Left ventricle myocardium superior (tissue), 1 donor: ENCODE results near the gene SYNRG. TPM values are rescaled to one million over a fixed set of nuclear protein-coding genes. Genes with fewer than 3 reads are reported as not detected.

Source experiments
- ATAC-seq: fragments of 200-7000 bp; cut with Tn5 transposase; one replicate; pipeline ENCODE4 v1.9.1; 2020; ENCODE audit warnings: mild to moderate bottlenecking, moderate library complexity
- DNase-seq: peaks from one replicate; pipeline ENCODE4 v3.0.0-alpha.2; 2020
- intact Hi-C: fragments of 100-400 bp; cut with micrococcal nuclease; formaldehyde crosslinking; loops from one replicate; pipeline ENCODE4 v1.11.0; 2022
- total RNA-seq: library from RNA; stranded (reverse); fragmentation: NEBNext Ultra II Directional; extraction: Animal tissue kit (Norgen Biotek cat#: 25700); gene quantifications from one replicate; pipeline ENCODE4 v1.2.1, GENCODE V29; 2021
- donor health status: DM: no; HTN: yes; CAD: no; lungs with severe emphysema.

SYNRG gene
- total RNA-seq, 1 donor from 2014 or later: 36.2 TPM

DNA sequence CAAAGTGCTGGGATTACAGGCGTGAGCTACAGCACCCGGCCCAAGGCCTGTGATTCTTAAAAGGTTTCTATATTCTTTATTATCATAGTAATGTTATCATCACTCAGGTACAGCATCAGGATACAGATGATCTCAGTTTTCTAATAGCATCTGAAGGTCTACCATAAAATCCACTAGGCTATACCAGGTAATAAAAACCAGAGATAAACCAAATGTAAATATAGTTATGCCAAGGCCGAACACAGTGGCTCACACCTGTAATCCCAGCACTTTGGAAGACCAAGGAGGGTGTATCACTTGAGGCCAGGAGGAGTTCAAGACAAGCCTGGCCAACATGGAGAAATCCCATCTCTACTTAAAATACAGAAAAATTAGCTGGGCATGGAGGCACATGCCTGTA, 53.8 kb downstream of the SYNRG start:
- no peak for ATAC-seq

GRCh38 chr17:37553401-37553966, 55.7 kb downstream of the SYNRG start:
- ATAC-seq (no peak), DNase-seq (no peak)
- intact Hi-C loops: no loop called here

More for the DNA sequence above, 53.8 kb downstream of the SYNRG start:
- intact Hi-C loops: no loop called here
- no peak for DNase-seq

- ATAC-seq: no peak
- intact Hi-C loops: no loop called here
- DNase-seq: no peak
Measured at GRCh38 chr17:37551788-37552187, 57.4 kb downstream of the SYNRG start.

DNA sequence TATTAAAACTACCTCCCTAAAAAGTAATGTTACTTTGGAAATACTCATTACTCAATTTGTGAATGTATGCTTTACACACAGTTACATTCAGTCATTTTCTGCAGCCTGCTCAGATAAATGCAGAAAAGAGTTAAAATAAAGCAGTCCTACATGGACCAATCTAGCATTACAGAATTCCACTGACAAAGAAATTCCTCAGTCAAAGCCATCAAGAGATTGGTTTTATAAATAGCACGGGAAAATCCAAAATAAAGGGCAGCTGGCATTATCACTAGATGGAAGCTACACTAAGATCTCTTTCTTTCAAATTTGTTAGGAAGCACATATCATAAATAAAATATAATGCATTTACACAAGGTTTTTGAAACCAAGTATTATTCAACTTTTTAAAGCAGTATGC, 61.2 kb downstream of the SYNRG start:
- DNase-seq: no peak
- ATAC-seq: peak; percentile 30
- intact Hi-C loops: no loop called here

DNA sequence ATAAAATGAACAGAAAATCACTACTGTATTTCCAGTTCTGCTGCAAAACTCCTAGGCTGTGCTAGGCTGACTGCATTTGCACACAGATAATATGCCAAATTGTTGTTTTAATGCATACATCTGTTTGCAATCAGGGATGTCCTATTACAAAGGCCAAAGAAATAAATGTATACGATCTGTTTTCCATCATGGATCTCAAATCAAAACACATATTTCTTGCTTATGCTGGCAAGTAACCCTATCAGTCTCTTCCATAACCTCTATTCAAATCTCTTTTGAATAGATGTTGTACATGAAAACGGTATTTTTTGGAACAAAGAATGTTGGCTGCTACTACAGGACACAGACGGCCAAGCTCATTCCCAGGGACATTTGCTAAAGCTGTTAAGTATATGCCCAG, 62.9 kb downstream of the SYNRG start:
- DNase-seq (no peak), ATAC-seq (no peak)
- intact Hi-C loops: no loop called here

GRCh38 chr17:37545486-37545885, 63.7 kb downstream of the SYNRG start:
- intact Hi-C loops: no loop called here

DNA sequence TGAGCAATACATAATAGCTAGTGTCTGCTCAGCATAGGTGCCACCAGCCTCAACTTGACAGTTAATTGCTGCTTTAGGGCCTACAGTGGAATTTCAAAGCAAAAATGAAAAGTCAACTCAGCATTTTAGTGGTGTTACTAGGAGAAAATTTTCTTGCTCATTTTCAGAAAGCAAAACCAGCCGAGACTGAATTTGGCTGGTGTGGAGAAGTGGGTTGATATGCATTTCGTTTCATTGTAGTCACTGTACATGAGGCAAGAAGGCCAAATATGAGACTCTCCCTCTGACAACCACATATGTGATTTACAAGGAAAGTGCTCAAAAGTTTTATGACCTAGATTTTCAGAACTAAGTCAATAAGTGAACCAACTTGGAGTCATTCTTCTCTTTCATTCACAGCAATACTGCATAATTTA, 65.6 kb downstream of the SYNRG start:
- DNase-seq: no peak
- no peak for ATAC-seq
- intact Hi-C loops: no loop called here

More at GRCh38 chr17:37545486-37545885, 63.7 kb downstream of the SYNRG start:
- ATAC-seq: no peak
- DNase-seq: no peak

GRCh38 chr17:37541880-37542660, 67.1 kb downstream of the SYNRG start:
- DNase-seq (no peak), ATAC-seq (no peak)
- intact Hi-C loops: no loop called here

DNA sequence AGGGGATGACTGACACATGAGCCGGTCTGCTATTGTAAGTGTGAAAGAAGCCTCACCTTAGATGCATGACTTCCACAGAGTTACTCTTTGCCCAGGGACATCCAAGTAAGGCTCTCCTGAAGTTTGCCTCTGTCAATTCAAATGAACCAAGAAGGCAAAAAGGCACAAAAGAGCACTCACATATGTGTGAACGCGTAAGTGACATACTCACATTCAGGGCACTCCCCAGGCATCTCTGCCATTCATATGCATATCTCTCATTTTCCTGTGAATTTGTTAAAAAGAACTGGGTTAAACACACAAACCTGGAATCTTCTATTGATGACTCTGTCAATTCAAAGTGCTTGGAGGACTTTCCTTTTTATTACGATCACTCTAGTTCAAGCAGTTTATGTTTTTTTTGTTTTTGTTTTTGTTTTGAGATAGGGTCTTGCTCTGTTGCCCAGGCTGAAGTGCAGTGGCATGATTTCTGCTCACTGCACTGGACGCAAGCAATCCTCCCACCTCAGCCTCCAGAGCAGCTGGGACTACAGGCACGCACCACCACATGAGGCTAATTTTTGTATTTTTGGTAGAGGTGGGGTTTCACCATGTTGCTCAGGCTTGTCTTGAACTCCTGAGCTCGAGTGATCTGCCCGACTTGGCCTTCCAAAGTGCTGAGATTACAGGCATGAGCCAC, 70.1 kb downstream of the SYNRG start:
- no peak for DNase-seq
- intact Hi-C loops: no loop called here
- no peak for ATAC-seq

- DNase-seq (no peak), ATAC-seq (no peak)
Measured at GRCh38 chr17:37535906-37536305, 73.3 kb downstream of the SYNRG start.

GRCh38 chr17:37532756-37533155, 76.5 kb downstream of the SYNRG start:
- intact Hi-C loops: no loop called here
- ATAC-seq (no peak), DNase-seq (no peak)

More at GRCh38 chr17:37535906-37536305, 73.3 kb downstream of the SYNRG start:
- intact Hi-C loops: no loop called here

GRCh38 chr17:37530420-37530819, 78.8 kb downstream of the SYNRG start:
- intact Hi-C loops: no loop called here

DNA sequence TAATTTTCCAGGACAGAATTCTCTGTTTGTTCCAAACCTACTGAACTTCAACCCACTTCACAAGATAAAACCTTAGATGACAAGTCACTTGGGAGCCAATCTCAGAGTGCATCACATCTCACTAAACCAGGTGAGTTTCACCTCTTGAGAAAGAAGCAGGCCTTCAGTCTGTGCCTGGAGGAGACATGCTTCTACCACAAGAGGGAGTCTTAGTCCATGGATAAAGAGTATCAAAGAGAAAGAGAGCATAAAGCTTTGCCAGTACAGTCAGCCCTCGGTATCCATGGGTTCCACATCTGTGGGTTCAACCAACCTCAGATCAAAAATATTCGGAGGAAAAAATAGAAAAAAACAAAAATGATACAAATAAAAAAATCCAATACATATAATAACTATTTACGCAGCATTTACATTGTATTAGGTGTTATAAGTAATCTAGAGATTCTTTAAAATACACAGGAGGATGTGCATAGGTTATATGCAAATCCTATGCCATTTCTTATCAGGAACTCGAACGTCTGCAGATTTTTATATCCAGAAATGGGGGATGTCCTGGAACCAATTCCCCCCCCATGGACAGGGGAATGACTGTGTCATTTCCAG, 81.9 kb downstream of the SYNRG start:
- DNase-seq (no peak), ATAC-seq (peak; percentile 68)
- intact Hi-C loops: no loop called here

More at GRCh38 chr17:37530420-37530819, 78.8 kb downstream of the SYNRG start:
- DNase-seq (no peak), ATAC-seq (no peak)

GRCh38 chr17:37523715-37524219, 85.5 kb downstream of the SYNRG start:
- ATAC-seq: no peak
- intact Hi-C loops: no loop called here
- no peak for DNase-seq

GRCh38 chr17:37521821-37522220, 87.4 kb downstream of the SYNRG start:
- no peak for DNase-seq
- intact Hi-C loops: no loop called here
- peak; percentile 70 for ATAC-seq

DNA sequence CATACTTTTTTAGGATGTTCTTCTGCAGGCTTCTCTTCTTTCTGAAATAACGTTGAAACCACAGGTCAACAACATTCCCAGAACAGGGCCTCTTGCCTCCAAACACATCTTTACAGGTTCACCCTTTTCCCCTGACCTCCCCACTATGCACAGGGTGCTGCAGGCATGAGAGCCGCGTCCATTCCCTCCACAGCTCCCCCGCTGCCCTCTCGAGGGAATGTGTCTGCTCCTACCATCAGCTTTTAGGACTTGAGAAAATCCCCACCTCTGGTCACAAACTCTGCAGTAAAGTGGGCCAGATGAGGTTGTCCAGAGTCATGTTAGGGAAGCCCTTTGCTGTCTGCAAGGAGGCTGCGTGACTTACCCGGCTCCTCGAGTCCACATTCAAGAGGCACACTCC, 89.0 kb downstream of the SYNRG start:
- intact Hi-C loops: no loop called here
- DNase-seq (no peak), ATAC-seq (no peak)

DNA sequence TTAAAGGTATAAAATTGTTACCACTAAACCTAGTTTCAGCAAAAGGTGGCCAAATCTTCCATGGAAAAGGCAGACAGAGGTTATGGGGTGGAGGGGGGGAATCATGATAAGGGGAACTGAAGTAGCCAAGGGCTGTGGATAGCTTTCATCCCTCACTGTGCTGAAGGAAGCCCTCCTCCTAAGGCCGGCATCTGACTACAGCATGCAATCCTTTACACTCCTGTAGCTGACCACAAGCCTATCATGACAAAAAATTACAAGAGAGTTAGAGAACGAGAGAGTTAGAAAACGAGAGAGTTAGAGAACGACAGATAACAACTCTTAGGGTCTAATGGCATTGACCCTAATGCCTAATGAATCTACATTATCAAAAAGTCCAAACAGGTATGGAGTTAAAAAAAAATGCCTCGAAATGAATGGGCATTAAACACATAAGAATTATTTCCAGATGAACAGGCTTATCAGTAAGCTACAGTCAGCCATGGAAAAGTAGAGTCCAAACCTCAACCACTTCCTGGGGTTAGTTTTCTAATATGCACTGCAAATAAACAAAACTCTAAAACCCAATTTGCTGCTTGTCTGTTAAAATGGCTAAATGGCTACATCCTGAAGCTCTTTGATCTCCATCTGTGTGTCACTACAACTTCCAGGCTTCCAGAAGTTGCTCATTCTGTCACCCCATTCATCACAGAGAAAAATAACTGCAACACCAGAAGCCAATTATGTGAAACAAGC, 89.8 kb downstream of the SYNRG start:
- DNase-seq (no peak), ATAC-seq (no peak)
- intact Hi-C loops: no loop called here

DNA sequence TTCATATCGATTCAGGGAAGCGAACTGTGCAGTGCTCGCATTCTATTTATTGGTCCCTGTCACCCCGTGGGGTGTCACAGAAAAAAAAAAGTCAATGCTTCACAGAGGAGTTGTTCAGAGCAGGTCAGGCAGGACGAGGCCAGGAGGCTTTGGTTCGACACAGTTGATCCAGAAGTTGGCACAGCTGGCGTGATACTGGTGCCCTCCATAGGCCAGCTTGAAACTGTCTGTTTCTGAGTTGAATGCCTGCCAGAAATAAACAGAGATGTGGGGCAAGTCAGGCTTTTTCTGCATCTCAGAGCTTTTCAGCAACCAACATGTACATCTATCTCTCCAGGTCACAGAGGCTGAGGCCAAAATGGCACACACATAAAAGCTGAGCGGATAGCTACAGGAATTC, 90.4 kb downstream of the SYNRG start:
- DNase-seq (no peak), ATAC-seq (no peak)
- intact Hi-C loops: no loop called here

- no peak for ATAC-seq
- DNase-seq: no peak
Measured at GRCh38 chr17:37517881-37518280, 91.3 kb downstream of the SYNRG start.

More at GRCh38 chr17:37517881-37518280, 91.3 kb downstream of the SYNRG start:
- intact Hi-C loops: no loop called here
